Cerebellar cortex (tissue), 1 donor: ENCODE measurements around the gene SHISAL1.
"Not testable (repeated sequence)": the region's sequence is repeated elsewhere in the genome, so short reads cannot be mapped to it uniquely, and the experiment has no call there.

Experiments
- DNase-seq: peaks from one replicate; pipeline ENCODE4 v3.0.0-alpha.2; 2015; ENCODE audit warnings: low spot score

Gene SHISAL1

DNA sequence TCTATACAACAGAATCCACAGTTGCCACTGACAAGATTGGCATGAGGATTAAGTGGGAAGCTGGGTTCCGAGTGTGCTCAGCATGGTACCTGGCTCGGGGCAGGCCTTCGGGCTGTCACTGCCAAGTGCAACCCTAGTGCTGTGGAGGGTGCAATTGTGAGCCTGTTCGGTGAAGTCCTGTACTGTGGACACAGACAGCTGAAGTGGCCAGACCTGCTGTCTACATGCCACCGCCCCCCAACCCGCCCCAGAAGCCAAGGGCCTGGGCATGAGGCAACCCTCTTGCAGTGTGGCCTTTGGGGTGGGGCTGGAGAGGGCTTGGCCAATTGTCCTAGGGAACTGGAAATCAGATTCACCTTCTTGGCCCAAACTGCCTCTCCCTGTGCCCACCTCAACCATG is 15.6 kb upstream of the SHISAL1 start:
- no peak for DNase-seq

DNA sequence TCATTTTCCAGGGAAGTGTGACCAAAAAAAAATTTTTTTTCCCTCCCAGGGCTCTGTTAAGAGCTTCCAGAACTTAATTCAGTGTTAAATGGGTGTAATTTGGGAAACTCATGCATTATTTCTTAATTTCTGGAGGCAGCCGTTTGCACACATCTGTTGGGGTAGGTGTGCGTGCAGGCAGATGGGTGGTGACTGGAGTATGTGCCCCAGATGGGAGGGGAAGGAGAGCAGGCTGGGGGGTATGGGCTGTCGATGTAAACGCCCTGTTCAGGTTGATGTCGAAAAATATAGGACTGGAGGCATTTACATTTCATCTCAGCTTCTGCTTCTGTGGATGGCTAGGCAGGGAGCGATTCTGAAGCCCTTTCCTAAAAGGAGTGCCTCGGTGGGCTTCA is 13.7 kb upstream of the SHISAL1 start:
- no peak for DNase-seq

DNA sequence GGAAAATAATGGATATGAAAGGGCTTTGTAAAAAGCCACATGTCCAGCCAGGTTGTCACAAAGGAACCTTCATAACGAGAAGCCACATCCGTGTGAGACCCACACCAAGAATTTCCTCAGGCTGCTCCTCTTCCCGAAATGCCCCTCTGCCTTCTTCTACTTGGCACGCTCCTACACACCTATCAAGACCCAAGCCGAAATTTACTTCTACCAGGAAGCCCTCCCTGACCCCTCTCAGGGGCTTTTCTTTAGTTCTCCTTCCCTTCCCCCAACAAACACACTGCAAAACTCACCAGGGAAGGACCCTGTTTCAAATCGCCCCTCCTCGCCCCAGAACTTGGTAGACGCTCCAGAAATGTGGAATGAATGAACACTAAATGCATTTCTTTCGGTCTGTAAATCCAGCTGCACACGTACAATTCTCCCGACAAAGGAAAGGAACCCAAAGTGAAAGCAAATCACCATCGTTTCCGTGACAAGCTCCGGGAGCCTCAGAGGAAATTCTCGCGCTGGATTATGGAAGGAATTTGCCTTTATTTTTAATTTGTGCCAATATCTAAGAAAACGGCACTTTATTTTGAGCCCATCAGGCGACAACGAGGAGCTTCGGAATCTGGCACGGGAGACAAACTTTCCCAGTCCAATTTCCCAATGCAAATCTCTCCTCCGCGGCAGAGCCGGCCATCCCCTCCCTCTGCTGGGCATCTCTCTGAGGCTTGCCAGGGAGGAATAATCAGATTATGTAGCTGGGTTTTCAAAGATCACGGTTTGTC is 13.2 kb upstream of the SHISAL1 start:
- no peak for DNase-seq

DNA sequence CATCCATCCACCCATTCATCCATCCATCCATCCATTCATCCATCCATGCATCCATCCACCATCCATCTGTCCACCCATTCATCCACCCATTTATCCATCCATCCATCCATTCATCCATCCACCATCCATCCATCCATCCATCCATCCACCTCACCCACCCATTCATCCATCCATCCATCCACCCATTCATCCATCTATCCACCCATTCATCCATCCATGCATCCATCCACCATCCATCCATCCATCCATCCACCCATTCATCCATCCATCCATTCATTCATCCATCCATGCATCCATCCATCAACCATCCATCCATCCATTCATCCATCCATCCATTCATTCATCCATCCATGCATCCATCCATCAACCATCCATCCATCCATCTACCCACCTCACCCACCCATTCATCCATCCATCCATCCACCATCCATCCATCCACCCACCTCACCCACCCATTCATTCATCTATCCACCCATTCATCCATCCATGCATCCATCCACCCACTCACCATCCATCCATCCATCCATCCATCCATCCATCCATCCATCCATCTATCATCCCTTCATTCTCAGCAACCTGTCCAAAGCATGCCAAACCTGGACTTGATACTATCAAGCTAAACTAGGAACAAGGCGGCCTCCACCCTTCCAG is 10.5 kb upstream of the SHISAL1 start:
- not testable (repeated sequence) for DNase-seq

DNA sequence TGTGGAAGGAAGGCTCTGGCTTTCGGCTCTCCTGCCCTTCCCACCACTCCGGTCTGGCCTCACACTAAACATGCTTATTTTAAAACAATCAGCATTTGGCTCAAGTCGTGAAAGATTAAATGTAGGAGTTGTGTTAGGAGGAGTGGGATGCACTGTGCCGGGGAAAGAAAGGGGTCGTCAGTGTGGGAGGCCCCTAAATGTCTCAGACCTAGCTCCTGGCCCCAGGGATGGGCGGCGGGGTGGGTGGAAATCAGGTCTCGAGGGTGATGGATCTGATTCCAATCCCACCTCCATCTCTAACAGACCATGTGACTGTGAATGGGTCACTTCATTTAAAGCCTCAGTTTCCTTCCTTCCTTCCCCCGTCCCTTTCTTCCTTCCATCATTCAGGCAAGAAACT is 6.9 kb upstream of the SHISAL1 start:
- no peak for DNase-seq

DNA sequence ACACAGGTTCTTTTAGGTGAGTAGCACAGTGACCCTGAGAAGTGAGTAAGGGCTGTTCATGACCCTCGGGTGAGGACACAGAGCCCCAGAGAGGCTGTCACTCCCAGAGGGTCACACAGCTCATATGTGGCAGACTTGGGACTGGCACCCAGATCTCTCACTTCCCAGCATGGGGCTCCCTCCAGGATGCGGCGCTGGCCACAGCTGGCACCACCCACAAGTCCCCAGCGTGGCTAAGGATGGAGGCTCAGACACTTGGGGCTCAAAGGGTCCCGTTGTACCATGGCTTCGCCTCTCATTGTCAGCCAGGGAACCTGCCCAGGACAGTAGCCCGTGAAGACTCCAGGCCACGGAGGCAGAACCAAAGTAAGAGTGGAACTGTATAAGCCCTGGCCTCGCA is 6.0 kb upstream of the SHISAL1 start:
- DNase-seq, result no peak

DNA sequence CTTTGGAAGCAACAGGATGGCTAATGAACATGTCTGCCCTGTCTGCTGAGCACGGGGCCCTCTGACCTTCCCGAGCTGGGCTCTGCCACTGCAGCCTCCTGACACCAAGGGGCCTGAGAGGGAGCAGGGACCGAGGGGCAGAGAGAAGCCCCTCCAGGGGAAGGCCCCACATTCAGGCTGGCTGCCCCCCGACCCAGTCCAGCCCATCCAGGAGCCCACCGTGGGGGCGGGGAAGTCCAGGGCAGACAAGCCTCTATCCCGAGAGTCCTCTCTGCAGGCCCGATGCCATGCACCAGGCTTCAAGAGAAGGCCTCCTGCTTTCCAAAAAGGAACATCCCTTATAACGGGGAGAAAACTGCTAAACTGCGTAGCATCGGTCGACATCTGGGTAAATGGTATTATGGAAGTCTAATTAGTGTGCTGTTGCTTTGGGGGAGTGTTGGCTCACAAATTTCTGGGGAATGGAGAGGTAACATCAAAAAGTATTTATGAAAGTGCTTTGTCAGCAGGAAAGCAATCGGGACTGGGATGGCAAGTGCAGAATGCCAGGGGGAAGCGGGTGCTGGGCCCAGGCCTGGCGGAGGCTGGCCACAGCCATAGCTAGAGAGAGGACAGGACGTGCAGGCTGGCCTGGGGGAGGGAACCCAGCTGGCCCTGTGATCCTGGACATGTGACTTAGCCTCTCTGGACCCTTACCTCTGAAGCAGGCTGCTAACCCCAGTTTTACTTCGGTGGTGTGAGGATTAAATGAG is 5.3 kb upstream of the SHISAL1 start:
- DNase-seq, result no peak

DNA sequence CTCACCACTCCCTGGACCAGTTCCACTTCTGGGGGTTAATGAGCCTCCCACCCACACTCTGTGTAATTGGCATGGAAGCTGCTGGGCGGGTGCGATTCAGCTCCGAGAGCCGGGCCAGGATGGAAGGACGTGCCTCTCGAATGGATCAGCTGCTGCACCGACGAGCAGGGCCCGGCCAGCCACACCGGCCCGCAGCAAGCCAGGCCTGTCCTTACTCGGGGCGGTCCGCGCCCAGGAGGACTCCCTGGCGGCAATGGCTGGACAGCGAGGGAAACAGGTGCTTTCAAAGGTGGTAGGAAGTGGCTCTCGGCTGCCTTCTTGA is 4.3 kb upstream of the SHISAL1 start:
- no peak for DNase-seq

DNA sequence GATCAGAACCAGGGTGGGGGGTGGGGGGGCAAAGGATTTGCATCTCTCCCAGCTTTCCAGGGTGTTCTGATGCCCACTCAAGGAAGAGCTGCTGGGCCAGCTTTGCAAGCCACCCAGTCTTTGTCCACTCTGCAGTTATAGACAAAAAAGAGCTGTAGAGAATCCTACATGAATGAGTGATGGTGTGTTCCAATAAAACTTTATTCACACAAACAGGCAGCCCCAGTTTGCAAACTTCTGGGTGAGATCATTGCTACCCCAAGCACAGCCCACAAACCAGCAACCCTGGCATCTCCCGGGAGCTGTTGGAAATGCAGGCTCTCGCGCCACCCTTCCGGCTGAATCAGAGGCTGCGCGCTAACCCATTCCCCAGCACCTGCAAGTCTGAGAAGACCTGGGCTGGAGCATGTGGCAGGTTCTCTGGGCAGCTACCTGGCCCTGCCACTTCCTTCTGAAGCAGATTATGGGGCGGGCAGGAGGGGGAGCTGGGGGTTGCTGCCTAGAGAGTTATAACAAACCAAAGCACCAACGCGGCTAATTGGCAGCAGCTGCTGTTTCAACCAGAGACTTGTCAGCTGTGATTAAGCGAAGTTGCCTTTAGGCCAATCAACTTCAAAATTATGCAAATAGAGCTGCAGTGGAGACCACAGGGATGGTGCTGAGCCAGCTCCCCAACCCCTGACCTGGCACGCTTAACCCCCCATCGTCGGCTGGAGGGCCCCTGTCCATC is 3.8 kb upstream of the SHISAL1 start:
- no peak for DNase-seq

DNA sequence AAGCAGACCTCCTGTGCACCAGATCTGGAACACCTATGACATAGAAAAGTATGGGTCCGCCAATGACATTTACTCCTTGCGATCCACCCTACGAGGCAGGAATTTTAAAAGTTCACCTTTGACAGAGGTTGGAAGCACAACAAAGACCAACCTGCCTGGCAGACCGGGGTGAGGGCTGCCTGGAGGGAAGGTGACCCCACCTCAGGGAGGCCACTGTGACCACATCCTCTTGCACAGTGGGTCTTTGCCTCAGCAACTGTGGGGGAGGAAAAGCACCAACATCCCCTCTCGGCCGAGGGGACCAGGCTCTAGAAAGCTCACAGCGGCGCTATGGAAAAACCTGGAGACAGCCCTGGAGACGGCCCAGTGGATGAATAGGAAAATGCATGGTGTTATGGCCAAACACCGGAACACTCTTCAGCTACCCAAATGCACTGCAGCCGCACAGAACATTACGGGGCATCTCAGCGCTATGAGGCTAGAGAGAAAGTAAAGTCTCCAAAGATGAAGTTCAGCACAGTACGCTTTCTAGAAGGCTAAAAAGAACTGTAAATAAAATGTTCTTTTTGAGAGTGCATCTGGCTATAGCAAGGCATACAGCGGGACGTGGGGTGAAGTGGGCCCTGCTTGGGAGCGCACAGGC is 1.8 kb upstream of the SHISAL1 start:
- no peak for DNase-seq

DNA sequence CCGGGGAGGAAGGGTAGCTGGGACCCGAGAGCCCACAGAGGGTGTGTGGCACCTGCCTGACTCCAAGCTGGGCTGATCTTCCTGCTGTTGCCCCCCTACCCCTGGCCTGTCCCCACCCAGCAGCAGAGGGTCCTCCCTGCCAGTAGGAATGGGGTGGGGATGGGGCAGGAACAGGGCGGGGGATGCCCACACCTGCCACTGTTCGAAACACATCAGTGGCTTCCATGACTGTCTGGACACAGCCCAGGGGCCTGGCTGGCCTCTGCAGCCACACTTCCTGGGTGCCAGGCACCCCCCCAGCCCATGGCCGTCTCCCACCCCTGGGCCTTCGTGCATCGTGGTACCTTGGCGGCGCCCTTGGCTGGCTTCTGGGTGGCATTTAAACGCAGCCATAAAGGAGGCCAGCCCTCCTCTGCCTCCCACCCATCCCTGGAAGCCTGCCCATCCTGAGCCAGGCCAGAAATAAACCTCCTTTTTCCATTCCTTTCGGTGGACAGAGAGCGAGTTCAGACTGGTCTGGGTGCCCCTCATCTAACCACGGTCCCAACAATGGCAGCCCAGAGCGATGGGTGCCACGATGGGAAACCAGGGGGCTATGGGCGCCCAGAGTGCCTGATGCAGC is 745 bp upstream of the SHISAL1 start:
- DNase-seq, result no peak

DNA sequence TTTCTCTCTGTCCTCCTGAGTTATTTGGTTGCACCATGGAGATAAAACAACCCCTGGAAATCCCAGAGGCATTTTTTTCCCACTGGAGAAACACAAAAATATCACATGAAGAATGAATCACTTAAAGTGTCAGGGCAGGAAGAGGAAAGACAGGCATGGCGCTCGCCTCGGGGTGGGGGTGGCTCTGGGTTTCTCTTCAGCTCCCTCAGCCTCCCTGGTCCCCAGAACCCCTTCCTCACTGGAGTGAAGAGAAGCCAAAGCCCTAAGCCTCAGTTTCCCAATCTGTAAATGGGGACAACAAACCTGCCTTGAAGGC is 938 bp downstream of the SHISAL1 start:
- DNase-seq, result no peak

DNA sequence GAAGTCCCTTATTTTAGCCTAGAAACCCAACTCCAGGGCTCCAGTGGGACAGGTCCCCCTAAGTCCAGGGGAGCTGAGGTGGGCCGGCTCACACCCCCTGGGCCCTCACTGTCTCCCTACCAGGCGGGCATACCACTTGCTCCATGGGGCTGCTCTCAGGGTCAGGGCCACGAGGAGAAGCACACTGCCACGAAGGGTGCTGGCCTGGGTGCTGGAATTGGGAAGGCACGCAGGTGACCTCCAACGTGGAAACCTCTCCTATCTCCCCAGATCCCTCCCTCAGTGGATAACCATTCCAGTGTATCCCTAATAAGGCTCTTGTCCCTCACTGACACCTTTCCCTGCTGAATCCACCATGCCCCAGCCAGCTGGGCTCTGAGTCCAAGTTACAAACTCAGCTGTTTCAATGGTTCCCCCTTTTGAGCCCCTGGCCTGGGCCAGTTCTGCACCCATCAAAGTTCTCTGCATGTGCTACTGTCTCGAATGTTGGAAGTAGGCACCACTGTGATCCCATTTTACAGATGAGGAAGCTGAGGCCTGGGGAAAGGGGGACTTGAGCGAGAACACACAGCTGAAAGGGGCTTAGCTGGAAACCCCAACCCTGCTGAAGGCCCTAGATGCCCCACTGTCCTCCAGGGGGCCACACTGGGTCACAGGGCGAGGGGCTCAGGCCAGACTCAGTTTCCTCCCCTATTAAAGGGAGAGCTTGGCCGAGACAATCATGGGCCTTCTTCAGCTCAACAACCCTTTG is 1.5 kb downstream of the SHISAL1 start:
- DNase-seq, result no peak

DNA sequence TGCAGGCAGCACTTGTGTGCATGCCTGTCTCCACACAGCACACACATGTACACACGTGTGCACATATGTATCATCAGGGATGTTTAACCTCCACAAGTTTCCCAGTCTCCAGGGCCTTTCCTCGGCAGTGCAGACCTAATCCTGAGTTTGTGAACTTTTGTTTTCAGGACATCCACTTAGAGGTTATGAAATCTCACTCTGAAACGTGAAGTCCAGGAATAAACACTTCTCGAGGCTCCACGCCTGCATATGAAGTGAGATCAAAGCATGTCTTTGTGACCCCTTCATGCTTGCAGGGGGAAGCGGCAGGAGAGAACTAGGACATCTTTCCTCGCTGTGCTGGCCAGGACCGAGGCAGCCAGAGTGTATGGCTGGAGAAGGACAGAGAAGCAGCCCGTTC is 3.1 kb downstream of the SHISAL1 start:
- DNase-seq, result no peak

DNA sequence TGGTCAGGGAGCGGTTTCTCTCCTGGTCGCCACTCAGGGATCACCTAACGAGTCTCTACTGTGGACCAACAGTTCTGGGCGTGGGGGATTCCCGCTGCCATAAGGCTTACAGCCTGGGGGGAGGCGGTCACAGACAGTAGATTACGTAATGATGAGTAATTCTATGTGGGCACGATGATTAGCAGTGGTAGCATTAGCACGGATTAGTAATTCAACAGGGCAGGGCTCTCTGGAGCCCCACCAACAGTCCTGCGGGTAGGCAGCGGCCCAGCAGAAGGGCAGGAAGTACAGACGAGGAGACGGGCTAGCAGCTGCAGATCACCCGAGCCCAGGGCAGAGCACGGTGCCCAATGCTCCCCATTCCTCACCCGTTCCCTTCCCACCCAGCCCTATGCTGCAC is 3.6 kb downstream of the SHISAL1 start:
- no peak for DNase-seq

DNA sequence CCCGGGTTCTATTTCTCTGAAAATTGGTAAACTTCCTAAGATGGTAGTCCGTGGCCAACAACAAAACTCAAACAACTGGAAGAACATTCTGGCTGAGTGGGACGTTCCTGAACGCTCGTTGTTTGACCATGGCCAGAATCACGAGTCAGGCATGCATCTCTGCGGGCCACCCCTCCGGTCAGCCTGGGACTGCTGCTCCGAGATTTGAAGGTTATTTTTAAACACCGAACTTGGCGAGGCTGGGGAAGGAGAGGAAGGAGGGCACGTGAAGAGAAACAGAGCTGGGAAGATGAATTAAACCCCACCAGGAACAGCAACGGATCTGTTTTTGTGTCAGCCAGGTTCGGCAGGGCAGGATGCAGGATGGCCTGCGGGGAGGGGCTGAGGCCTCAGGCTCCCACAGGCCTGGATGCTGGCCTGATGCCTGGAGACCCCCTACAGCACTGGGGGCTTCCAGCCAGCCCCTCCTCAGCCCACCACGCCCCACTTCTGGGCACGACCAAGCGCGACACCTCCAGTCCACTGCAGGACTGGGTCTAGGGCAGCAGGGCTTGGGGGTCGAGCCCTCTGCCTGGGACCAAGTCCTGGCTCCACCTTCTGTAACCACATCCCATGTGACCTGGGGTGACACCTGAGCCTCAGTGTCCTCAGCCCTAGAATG is 5.1 kb downstream of the SHISAL1 start:
- no peak for DNase-seq

DNA sequence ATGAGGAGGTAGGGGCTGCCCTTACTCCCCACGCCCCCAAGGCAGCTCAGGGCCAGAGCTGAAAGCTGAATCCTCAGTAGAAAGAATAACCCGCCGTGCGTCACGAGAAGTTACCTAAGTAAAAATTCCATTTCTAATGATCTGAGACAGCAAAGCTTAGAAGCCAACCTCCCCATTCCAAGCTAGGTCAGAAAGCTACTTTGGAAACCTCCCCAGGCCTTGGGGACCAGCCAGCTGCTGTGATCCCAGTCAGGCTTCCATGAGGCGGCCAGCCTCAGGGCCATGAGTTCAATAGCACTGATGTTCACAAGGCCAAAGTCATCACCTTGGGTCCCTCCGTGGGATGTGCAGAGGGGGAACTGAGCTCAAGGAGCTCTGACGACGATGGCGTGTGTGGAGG is 6.9 kb downstream of the SHISAL1 start:
- DNase-seq, result no peak

DNA sequence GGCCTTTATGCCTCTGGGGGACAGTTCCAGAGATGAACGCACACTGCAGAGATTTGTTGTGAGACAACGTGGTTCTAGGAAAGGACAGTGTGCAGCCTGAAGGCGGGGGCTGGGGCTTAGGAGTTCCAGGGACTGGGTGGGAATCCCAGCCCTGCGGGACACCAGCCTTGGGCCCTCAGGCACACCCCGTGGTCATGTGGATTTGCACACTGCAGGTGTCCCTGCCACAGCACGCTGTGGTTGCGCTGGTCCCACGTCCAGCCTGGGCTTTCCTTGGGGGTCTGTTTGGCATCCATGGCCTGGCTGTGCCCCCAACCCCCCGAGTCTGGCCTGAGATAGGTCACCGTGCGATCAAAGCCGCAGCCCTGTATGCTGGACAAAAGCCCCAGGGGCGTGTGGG is 7.3 kb downstream of the SHISAL1 start:
- DNase-seq, result no peak

DNA sequence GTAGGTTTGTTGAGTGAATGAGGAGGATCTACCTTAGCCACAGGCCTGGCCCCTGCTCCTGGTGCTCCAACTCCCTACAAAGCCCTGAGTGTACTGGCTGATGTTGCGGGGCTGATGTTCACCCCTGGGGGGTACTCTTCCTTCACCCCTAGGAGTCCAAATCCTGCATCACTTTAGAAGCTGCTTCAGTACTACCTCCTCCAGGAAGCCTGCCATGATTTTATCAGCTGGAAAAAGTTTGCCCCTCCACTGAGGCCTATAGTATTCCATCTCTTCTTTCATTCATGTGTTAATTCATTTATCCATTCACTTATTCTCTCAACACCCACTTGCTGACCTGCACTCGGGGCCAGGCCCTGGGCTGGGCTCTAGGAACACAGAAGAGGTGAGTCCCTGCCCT is 7.8 kb downstream of the SHISAL1 start:
- DNase-seq, result no peak

DNA sequence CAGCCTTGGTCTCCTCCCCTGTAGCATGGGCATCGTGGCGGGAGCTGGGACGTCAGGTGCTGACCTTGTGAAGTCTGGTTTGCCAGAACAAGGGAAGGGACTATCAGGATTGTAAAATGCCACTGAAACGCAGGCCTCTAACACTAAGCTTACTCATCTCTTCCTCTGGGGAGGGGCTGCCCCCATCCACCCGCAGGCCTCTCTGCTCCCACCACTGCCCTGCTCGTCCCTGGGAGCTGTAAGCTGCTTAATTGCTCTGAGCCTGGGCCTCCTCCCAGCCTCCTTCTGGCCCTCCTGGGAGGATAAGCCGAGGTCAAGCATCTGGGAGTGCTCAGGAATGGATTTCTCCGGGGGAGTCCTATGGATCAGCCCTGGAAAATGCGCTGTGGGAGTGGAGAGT is 8.4 kb downstream of the SHISAL1 start:
- DNase-seq, result no peak

DNA sequence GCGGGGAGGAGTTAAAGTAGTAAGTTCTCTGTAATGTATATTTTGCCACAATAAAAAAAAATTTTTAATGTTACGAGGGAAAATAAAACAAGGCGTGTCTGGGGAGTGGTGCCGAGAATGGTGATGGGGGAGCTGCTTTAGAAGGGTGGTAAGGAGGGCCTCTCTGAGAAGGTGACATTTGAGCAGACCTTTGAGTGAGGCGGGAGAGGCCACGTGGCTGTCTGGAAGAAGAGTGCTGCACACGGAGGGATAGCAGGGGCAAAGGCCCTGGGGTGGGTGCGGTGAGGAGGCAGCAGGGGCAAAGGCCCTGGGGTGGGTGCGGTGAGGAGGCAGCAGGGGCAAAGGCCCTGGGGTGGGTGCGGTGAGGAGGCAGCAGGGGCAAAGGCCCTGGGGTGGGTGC is 10.4 kb downstream of the SHISAL1 start:
- not testable (repeated sequence) for DNase-seq
